NCI-H1417 (cell line): Measurements from ENCODE around the gene LRRC1.

Source experiments
- DNase-seq, 3 experiments: peaks; one replicate each; lab custom pipeline; 2025; lab: John Stamatoyannopoulos, UW

Gene LRRC1

GRCh38 chr6:53846250-53846649 lies 51.4 kb downstream of the LRRC1 start:
- no peak for DNase-seq

- DNase-seq, result no peak
These were observed 53.0 kb downstream of the LRRC1 start for GRCh38 chr6:53847796-53848314.

GRCh38 chr6:53850527-53850926 lies 55.7 kb downstream of the LRRC1 start:
- DNase-seq, result no peak

GRCh38 chr6:53851561-53851960 lies 56.8 kb downstream of the LRRC1 start:
- no peak for DNase-seq

- no peak for DNase-seq
These were observed 58.0 kb downstream of the LRRC1 start for GRCh38 chr6:53852805-53853204.

- no peak for DNase-seq
These were observed 60.2 kb downstream of the LRRC1 start for GRCh38 chr6:53854843-53855567.

- no peak for DNase-seq
These were observed 61.1 kb downstream of the LRRC1 start for GRCh38 chr6:53855940-53856339.

GRCh38 chr6:53857318-53858094 lies 62.7 kb downstream of the LRRC1 start:
- peak in 2 of 3 experiments; percentile 5 to 19 for DNase-seq

- no peak for DNase-seq
These were observed 63.4 kb downstream of the LRRC1 start for GRCh38 chr6:53858196-53858595.

GRCh38 chr6:53858913-53859312 lies 64.1 kb downstream of the LRRC1 start:
- DNase-seq, result no peak

- DNase-seq, result no peak
These were observed 65.7 kb downstream of the LRRC1 start for GRCh38 chr6:53860511-53860910.

- no peak for DNase-seq
These were observed 66.7 kb downstream of the LRRC1 start for GRCh38 chr6:53861518-53861917.

- no peak for DNase-seq
These were observed 68.1 kb downstream of the LRRC1 start for GRCh38 chr6:53862662-53863462.

- DNase-seq, result no peak
These were observed 70.0 kb downstream of the LRRC1 start for GRCh38 chr6:53864781-53865180.

- no peak for DNase-seq
These were observed 71.4 kb downstream of the LRRC1 start for GRCh38 chr6:53866226-53866625.

- DNase-seq, result peak in 1 of 3 experiments; percentile 61
These were observed 73.8 kb downstream of the LRRC1 start for GRCh38 chr6:53868626-53869025.

GRCh38 chr6:53869964-53870363 lies 75.2 kb downstream of the LRRC1 start:
- no peak for DNase-seq

GRCh38 chr6:53873922-53874321 lies 79.1 kb downstream of the LRRC1 start:
- DNase-seq, result no peak

GRCh38 chr6:53874964-53875363 lies 80.2 kb downstream of the LRRC1 start:
- DNase-seq, result no peak

- no peak for DNase-seq
These were observed 82.3 kb downstream of the LRRC1 start for GRCh38 chr6:53877151-53877550.

GRCh38 chr6:53878808-53879207 lies 84.0 kb downstream of the LRRC1 start:
- DNase-seq, result no peak

GRCh38 chr6:53879608-53880007 lies 84.8 kb downstream of the LRRC1 start:
- no peak for DNase-seq
